NB4 (cell line): Measurements from ENCODE around the gene FUT8.

Experiments used
- POLR2A ChIP-seq: IDR thresholded peaks from 2 replicates; pipeline ENCODE4 v1.6.1; 2011; ENCODE audit warnings: mild to moderate bottlenecking; ENCODE audit not compliant: insufficient read length; ENCODE audit errors: extremely low read depth
- TF ChIP-seq, protein P1 (sequence below): IDR thresholded peaks from one replicate; pipeline ENCODE4 v1.5.1; 2012; ENCODE audit warnings: low read depth, low read length
- TF ChIP-seq, protein P2 (sequence below): IDR thresholded peaks from 2 replicates; pipeline ENCODE4 v1.6.1; 2011; ENCODE audit warnings: low read depth, low read length

DNA sequence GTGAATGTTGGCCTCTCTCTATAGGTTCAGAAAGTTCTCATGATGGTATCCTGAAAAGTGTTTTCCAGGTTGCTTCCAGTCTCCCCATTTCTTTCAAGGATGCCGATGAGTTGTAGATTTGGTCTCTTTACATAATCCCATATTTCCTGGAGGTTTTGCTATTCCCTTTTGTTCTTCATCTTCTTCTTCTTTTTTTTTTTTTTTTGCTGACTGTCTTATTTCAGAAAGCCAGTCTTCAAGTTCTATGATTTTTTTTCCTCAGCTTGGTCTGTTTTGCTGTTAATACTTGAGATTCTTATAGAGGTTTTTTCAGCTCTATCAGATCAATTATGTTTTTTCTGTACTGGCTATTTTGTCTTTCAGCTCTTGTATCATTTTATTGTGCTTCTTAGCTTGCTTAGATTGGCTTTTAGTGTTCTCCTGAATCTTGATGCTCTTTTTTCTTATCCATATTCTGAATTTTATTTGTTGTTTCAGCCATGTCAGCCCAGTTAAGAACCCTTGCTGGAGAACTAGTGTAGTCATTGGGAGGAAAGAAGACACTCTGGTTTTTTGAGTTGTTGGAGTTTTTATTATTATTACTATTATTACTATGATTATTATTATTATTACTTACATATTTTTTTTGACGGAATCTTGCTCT lies 124.4 kb downstream of the FUT8 start:
- TF ChIP-seq, protein P1, sequence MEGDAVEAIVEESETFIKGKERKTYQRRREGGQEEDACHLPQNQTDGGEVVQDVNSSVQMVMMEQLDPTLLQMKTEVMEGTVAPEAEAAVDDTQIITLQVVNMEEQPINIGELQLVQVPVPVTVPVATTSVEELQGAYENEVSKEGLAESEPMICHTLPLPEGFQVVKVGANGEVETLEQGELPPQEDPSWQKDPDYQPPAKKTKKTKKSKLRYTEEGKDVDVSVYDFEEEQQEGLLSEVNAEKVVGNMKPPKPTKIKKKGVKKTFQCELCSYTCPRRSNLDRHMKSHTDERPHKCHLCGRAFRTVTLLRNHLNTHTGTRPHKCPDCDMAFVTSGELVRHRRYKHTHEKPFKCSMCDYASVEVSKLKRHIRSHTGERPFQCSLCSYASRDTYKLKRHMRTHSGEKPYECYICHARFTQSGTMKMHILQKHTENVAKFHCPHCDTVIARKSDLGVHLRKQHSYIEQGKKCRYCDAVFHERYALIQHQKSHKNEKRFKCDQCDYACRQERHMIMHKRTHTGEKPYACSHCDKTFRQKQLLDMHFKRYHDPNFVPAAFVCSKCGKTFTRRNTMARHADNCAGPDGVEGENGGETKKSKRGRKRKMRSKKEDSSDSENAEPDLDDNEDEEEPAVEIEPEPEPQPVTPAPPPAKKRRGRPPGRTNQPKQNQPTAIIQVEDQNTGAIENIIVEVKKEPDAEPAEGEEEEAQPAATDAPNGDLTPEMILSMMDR: no peak
- TF ChIP-seq, protein P2, sequence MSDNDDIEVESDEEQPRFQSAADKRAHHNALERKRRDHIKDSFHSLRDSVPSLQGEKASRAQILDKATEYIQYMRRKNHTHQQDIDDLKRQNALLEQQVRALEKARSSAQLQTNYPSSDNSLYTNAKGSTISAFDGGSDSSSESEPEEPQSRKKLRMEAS: no peak
- no peak for TF ChIP-seq POLR2A
